GM21529 (cell line): Measurements from ENCODE around the gene OR51M1.
"Not testable (repeated sequence)": the region's sequence is repeated elsewhere in the genome, so short reads cannot be mapped to it uniquely, and the experiment has no call there.

ENCODE experiments used
- ATAC-seq: cut with Tn5 transposase; IDR thresholded peaks from one replicate; pipeline ENCODE4 v1.9.1; 2021; ENCODE audit not compliant: unreplicated experiment

Gene OR51M1

GRCh38 chr11:5383576-5383975, at the start of gene OR51M1:
TSS of gene OR51M1 (plus strand) at chr11:5383812. CDS start at chr11:5389399, 5,587 bp downstream.
- ATAC-seq = no peak

- no peak for ATAC-seq
Observed at GRCh38 chr11:5335170-5335569, 48.4 kb upstream of the OR51M1 start.

- ATAC-seq = no peak
Observed at GRCh38 chr11:5336331-5336730, 47.3 kb upstream of the OR51M1 start.

GRCh38 chr11:5337253-5337652, 46.4 kb upstream of the OR51M1 start:
- ATAC-seq = not testable (repeated sequence)

GRCh38 chr11:5339771-5340322, 43.8 kb upstream of the OR51M1 start:
- peak; percentile 79 for ATAC-seq

- ATAC-seq = no peak
Observed at GRCh38 chr11:5343474-5344335, 39.9 kb upstream of the OR51M1 start, which contains the start of gene OR51B5. TSS of gene OR51B5 (minus strand) at chr11:5343524. CDS start at chr11:5343524, 0 bp downstream.

GRCh38 chr11:5345831-5346230, 37.8 kb upstream of the OR51M1 start:
- no peak for ATAC-seq

- ATAC-seq = no peak
Observed at GRCh38 chr11:5348551-5349194, 34.9 kb upstream of the OR51M1 start.

- no peak for ATAC-seq
Observed at GRCh38 chr11:5349550-5349949, 34.1 kb upstream of the OR51M1 start.

GRCh38 chr11:5351208-5351607, 32.4 kb upstream of the OR51M1 start, which contains the start of gene OR51B6:
TSS of gene OR51B6 (plus strand) at chr11:5351508. CDS start at chr11:5351508, 0 bp downstream.
- ATAC-seq = no peak

- not testable (repeated sequence) for ATAC-seq
Observed at GRCh38 chr11:5356031-5356430, 27.6 kb upstream of the OR51M1 start.

- ATAC-seq = no peak
Observed at GRCh38 chr11:5362017-5362625, 21.5 kb upstream of the OR51M1 start.

GRCh38 chr11:5363679-5364078, 19.9 kb upstream of the OR51M1 start:
- ATAC-seq = no peak

- ATAC-seq = no peak
Observed at GRCh38 chr11:5364214-5364613, 19.4 kb upstream of the OR51M1 start.

- ATAC-seq = not testable (repeated sequence)
Observed at GRCh38 chr11:5366365-5366764, 17.2 kb upstream of the OR51M1 start.

GRCh38 chr11:5366856-5367255, 16.8 kb upstream of the OR51M1 start:
- no peak for ATAC-seq

GRCh38 chr11:5367448-5368074, 16.1 kb upstream of the OR51M1 start:
- no peak for ATAC-seq

- ATAC-seq = no peak
Observed at GRCh38 chr11:5368502-5369043, 15.0 kb upstream of the OR51M1 start.

- ATAC-seq = no peak
Observed at GRCh38 chr11:5369789-5370188, 13.8 kb upstream of the OR51M1 start.

GRCh38 chr11:5380740-5381342, 2.8 kb upstream of the OR51M1 start:
- ATAC-seq = peak; percentile 82
